Lung (tissue), 5 donors: ENCODE results near the gene BCL2. TPM values are rescaled to one million over a fixed set of nuclear protein-coding genes. Genes with fewer than 3 reads are reported as not detected.

ENCODE experiments used
- polyA plus RNA-seq, 2 donors: library from polyadenylated mRNA; stranded (reverse); fragments of 200-250 nt; gene quantifications; one replicate each; pipeline ENCODE4 v1.2.1, GENCODE V29; 2013
- small RNA-seq: library from RNA; depleted of rRNA; stranded (forward); fragments of <200 nt; gene quantifications from one replicate; pipeline ENCODE3, GENCODE V24; 2014; ENCODE audit warnings: low replicate concordance
- total RNA-seq, 2 donors: library from RNA; depleted of rRNA in 1 of 2; stranded (reverse); fragments of >200 nt in 1 of 2; gene quantifications; one replicate each; pipeline ENCODE4 v1.2.1, GENCODE V29; 2014 to 2021
- donor health status: Bipolar disorder and iron deficiency.
- donor health status: healthy.
- donor health status: DM: yes; HTN: yes; CAD: no.

Gene BCL2
- total and polyA plus RNA-seq, 4 donors, result 1.5 to 30.9 (median 5.3) TPM

Small RNA genes within 50 kb of the gene (small RNA-seq; reads per million reads assigned to genes)
- not detected for gene AC022726.1

Other genes with a start within 250 kb of the BCL2 start
- 10 to 100 TPM; 52.3 to 62.1 TPM for gene KDSR, start 47.4 kb upstream of the BCL2 start, total RNA-seq
- 10 to 100 TPM; 22.3 to 32.7 TPM for gene KDSR, start 47.4 kb upstream of the BCL2 start, polyA plus RNA-seq
- gene VPS4B, start 102.7 kb upstream of the BCL2 start, total RNA-seq, result 10 to 100 TPM; 55.5 to 56.1 TPM
- gene VPS4B, start 102.7 kb upstream of the BCL2 start, polyA plus RNA-seq, result 10 to 100 TPM; 11.7 to 26.2 TPM
- under 1 TPM; 0.37 to 0.92 TPM for gene SERPINB5, start 157.2 kb upstream of the BCL2 start, total RNA-seq
- gene SERPINB5, start 157.2 kb upstream of the BCL2 start, polyA plus RNA-seq, result under 1 TPM; 0.45 to 0.77 TPM
- gene SERPINB12, start 222.6 kb upstream of the BCL2 start, total RNA-seq, result not detected
- gene SERPINB12, start 222.6 kb upstream of the BCL2 start, polyA plus RNA-seq, result not detected